HG02610 (cell line): ENCODE results near the gene OTOF.

Experiments used
- ATAC-seq: cut with Tn5 transposase; IDR thresholded peaks from one replicate; pipeline ENCODE4 v1.9.1; 2021; ENCODE audit warnings: mild to moderate bottlenecking, moderate library complexity; ENCODE audit not compliant: unreplicated experiment

OTOF gene

GRCh38 chr2:26477911-26478253 lies at the start of gene OTOF:
OTOF (minus strand) TSS chr2:26478124.
- ATAC-seq = no peak

- no peak for ATAC-seq
These were observed 48.7 kb upstream of the OTOF start for GRCh38 chr2:26526589-26526988.

- ATAC-seq = no peak
These were observed 48.2 kb upstream of the OTOF start for GRCh38 chr2:26526105-26526504.

GRCh38 chr2:26523750-26524149 lies 45.8 kb upstream of the OTOF start:
- ATAC-seq = no peak

- ATAC-seq = no peak
These were observed 44.8 kb upstream of the OTOF start for GRCh38 chr2:26522751-26523171.

- no peak for ATAC-seq
These were observed 44.4 kb upstream of the OTOF start for GRCh38 chr2:26522325-26522724.

- ATAC-seq = no peak
These were observed 43.9 kb upstream of the OTOF start for GRCh38 chr2:26521913-26522180.

GRCh38 chr2:26521054-26521912 lies 43.4 kb upstream of the OTOF start:
- ATAC-seq = no peak

- ATAC-seq = no peak
These were observed 42.2 kb upstream of the OTOF start for GRCh38 chr2:26520148-26520449.

GRCh38 chr2:26519396-26520147 lies 41.6 kb upstream of the OTOF start:
- ATAC-seq = no peak

GRCh38 chr2:26516781-26517180 lies 38.9 kb upstream of the OTOF start:
- ATAC-seq = no peak

GRCh38 chr2:26516246-26516645 lies 38.3 kb upstream of the OTOF start:
- ATAC-seq = no peak

- ATAC-seq = no peak
These were observed 37.8 kb upstream of the OTOF start for GRCh38 chr2:26515771-26516170.

GRCh38 chr2:26514045-26514444 lies 36.1 kb upstream of the OTOF start:
- no peak for ATAC-seq

- ATAC-seq = no peak
These were observed 35.3 kb upstream of the OTOF start for GRCh38 chr2:26513261-26513660.

GRCh38 chr2:26511466-26511865 lies 33.5 kb upstream of the OTOF start:
- ATAC-seq = no peak

GRCh38 chr2:26510344-26510973 lies 32.5 kb upstream of the OTOF start:
- ATAC-seq = no peak

GRCh38 chr2:26509141-26509540 lies 31.2 kb upstream of the OTOF start:
- ATAC-seq = no peak

GRCh38 chr2:26507932-26508331 lies 30.0 kb upstream of the OTOF start:
- no peak for ATAC-seq

- no peak for ATAC-seq
These were observed 29.2 kb upstream of the OTOF start for GRCh38 chr2:26507088-26507487.

GRCh38 chr2:26506279-26506678 lies 28.4 kb upstream of the OTOF start:
- ATAC-seq = no peak

- ATAC-seq = no peak
These were observed 26.1 kb upstream of the OTOF start for GRCh38 chr2:26504002-26504401.
